ENCODE results near the gene NFIC. TPM values are rescaled to one million over a fixed set of nuclear protein-coding genes. Genes with fewer than 3 reads are reported as not detected.
"Not testable (repeated sequence)": the region's sequence is repeated elsewhere in the genome, so short reads cannot be mapped to it uniquely, and the experiment has no call there.

The NFIC gene
- total and polyA plus RNA-seq, 4 donors, result 12.8 to 100 (median 75.1) TPM

DNA sequence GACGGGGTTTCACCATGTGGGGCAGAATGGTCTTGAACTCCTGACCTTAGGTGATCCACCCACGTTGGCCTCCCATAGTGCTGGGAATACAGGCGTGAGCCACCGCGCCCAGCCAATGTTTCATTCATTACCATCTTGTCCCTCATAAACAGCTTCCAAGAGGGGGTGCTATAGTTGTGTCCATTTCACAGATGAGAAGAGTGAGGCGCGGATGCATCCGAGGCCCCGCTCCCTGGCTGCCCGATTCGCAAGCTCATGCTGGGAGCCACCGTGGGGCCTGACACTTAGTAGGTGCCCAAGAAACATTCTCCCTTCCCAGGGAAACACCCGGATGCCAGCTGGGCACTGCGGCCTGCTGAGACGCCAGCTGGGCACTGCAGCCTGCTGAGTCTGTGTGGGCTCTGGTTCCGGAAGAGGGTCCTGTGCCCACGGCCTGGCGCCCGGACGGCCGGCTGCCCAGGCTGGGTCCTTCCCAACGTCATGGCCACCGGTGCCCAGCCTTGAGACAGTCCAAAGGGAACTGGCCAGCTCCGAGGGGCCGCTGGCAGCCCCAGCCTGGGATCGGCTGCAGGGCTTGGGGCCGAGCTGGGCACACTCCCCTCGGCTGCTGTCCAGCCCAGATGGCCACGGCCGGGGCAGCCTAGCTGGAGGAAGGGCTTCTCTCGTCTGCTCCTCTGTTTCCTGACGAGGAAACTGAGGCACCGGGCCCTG, 54.7 kb downstream of the NFIC start:
- TF ChIP-seq RAD21 (IDR thresholded peaks at IDR 0.05) (no peak), NR2F2 (IDR thresholded peaks at IDR 0.05) (no peak), FOXA1 (IDR thresholded peaks at IDR 0.05) (no peak), TAF1 (conservative IDR thresholded peaks at IDR 0.05) (no peak), FOXA2 (IDR thresholded peaks at IDR 0.05) (no peak), HNF4G (IDR thresholded peaks at IDR 0.05) (no peak), EGR1 (IDR thresholded peaks at IDR 0.05; ENCODE audit: low read depth in 2 of 2) (no peak), HNF4A (conservative IDR thresholded peaks at IDR 0.05) (no peak), RXRA (IDR thresholded peaks at IDR 0.05) (no peak), SP1 (IDR thresholded peaks at IDR 0.05) (no peak)
- TF ChIP-seq, protein P1, sequence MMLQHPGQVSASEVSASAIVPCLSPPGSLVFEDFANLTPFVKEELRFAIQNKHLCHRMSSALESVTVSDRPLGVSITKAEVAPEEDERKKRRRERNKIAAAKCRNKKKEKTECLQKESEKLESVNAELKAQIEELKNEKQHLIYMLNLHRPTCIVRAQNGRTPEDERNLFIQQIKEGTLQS (IDR thresholded peaks at IDR 0.05), result no peak
- TF ChIP-seq, protein P2, sequence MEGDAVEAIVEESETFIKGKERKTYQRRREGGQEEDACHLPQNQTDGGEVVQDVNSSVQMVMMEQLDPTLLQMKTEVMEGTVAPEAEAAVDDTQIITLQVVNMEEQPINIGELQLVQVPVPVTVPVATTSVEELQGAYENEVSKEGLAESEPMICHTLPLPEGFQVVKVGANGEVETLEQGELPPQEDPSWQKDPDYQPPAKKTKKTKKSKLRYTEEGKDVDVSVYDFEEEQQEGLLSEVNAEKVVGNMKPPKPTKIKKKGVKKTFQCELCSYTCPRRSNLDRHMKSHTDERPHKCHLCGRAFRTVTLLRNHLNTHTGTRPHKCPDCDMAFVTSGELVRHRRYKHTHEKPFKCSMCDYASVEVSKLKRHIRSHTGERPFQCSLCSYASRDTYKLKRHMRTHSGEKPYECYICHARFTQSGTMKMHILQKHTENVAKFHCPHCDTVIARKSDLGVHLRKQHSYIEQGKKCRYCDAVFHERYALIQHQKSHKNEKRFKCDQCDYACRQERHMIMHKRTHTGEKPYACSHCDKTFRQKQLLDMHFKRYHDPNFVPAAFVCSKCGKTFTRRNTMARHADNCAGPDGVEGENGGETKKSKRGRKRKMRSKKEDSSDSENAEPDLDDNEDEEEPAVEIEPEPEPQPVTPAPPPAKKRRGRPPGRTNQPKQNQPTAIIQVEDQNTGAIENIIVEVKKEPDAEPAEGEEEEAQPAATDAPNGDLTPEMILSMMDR (IDR thresholded peaks at IDR 0.05; ENCODE audit: low read depth, low read length, missing input control), result no peak
- TF ChIP-seq, protein P3, sequence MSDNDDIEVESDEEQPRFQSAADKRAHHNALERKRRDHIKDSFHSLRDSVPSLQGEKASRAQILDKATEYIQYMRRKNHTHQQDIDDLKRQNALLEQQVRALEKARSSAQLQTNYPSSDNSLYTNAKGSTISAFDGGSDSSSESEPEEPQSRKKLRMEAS (IDR thresholded peaks at IDR 0.05), result no peak
- Histone ChIP-seq H3K9me3 (ENCODE audit: control insufficient read depth in 4 of 4, low read length in 3 of 4) (no peaks in the 10 kb centered on the region), H3K36me3 (ENCODE audit: control insufficient read depth in 4 of 4, insufficient read depth in 3 of 4, low read depth in 1 of 4, low read length in 3 of 4) (no peaks in the 10 kb centered on the region), H3K9ac (ENCODE audit: low read depth in 1 of 2, low read length in 2 of 2) (no peak overlapping the region), H3K27me3 (ENCODE audit: control insufficient read depth in 4 of 4, insufficient read depth in 4 of 4, low read length in 3 of 4) (no peaks in the 10 kb centered on the region), H3K4me1 (ENCODE audit: control insufficient read depth in 4 of 4, insufficient read depth in 4 of 4, low read length in 3 of 4) (peaks cover 4 to 24% (median 17%) of the 10 kb centered on the region in 4 donors), H3K27ac (ENCODE audit: low read depth in 1 of 2, low read length in 2 of 2) (no peak overlapping the region), H3K4me3 (ENCODE audit: low read depth in 1 of 3, low read length in 3 of 3) (no peak overlapping the region)
- WGBS, result 91% methylated on average over 33 of the region's 33 CpGs
- no peak for DNase-seq (ENCODE audit: low spot score)

DNA sequence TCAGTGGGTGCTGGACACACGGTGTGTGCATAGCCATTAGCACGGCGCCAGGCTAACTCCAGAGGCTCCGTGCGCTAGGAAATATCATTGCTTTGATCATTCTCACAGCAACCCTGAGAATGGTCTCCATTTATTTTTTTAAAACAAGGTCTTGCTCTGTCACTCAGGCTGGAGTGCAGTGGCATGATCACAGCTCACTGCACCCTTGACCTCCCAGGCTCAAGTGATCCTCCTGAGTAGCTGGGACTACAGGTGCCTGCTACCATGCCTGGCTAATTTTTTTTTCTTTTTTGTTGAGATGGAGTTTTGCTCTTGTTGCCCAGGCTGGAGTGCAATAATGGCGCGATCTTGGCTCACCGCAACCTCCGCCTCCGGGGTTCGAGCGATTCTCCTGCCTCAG, 55.3 kb downstream of the NFIC start:
- H3K36me3 ChIP-seq (ENCODE audit: control insufficient read depth in 4 of 4, insufficient read depth in 3 of 4, low read depth in 1 of 4, low read length in 3 of 4); H3K4me3 ChIP-seq (ENCODE audit: low read depth in 1 of 3, low read length in 3 of 3); H3K27ac ChIP-seq (ENCODE audit: low read depth in 1 of 2, low read length in 2 of 2); H3K27me3 ChIP-seq (ENCODE audit: control insufficient read depth in 4 of 4, insufficient read depth in 4 of 4, low read length in 3 of 4); H3K9ac ChIP-seq (ENCODE audit: low read depth in 1 of 2, low read length in 2 of 2); DNase-seq (ENCODE audit: low spot score); H3K9me3 ChIP-seq (ENCODE audit: control insufficient read depth in 4 of 4, low read length in 3 of 4): not testable (repeated sequence)
- H3K4me1 ChIP-seq (ENCODE audit: control insufficient read depth in 4 of 4, insufficient read depth in 4 of 4, low read length in 3 of 4), result peaks cover 4 to 29% (median 17%) of the 10 kb centered on the region in 4 donors
- WGBS, result 95% methylated on average over 12 of the region's 12 CpGs

DNA sequence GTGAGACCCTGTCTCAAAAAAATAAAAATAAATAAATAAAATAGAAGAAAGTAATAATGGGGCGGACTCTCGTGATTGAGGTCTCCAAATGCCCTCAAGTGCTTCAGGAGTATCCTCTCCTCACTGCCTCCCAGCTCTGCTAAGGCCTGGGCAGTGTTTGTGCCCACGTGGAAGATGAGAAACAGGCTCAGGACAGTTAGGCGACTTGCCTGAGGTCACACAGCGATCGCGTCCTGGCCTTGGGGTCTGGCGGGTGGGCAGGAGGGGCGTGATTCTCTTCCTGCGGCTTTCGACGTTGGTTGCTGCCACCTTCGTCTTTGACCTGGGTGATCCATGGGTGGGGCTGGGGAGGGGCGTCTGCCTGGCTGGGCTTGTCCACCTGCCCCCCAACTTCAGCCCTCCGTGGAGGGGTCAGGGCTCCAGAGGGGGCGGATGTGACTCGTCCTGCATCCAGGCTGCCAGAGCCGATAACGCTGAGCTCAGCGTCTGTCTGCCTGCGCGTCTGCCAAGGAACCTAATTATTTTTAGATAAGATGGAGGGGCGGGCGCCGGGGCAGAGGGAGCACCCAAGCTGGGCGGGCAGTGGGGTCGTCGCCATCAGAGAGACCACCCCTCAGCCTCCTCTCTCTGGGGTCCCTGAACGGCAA, 56.9 kb downstream of the NFIC start:
- Histone ChIP-seq H3K9me3 (ENCODE audit: control insufficient read depth in 4 of 4, low read length in 3 of 4) (no peaks in the 10 kb centered on the region), H3K27ac (ENCODE audit: low read depth in 1 of 2, low read length in 2 of 2) (peak overlapping the region; percentile 76 to 79), H3K4me3 (ENCODE audit: low read depth in 1 of 3, low read length in 3 of 3) (no peak overlapping the region), H3K4me1 (ENCODE audit: control insufficient read depth in 4 of 4, insufficient read depth in 4 of 4, low read length in 3 of 4) (peaks cover 7 to 41% (median 17%) of the 10 kb centered on the region in 4 donors), H3K36me3 (ENCODE audit: control insufficient read depth in 4 of 4, insufficient read depth in 3 of 4, low read depth in 1 of 4, low read length in 3 of 4) (peaks cover 0 to 5% (median 2%) of the 10 kb centered on the region in 4 donors), H3K9ac (ENCODE audit: low read depth in 1 of 2, low read length in 2 of 2) (no peak overlapping the region), H3K27me3 (ENCODE audit: control insufficient read depth in 4 of 4, insufficient read depth in 4 of 4, low read length in 3 of 4) (no peaks in the 10 kb centered on the region)
- no peak for TF ChIP-seq FOXA2 (IDR thresholded peaks at IDR 0.05)
- TF ChIP-seq, protein P1 (IDR thresholded peaks at IDR 0.05), result no peak
- TF ChIP-seq NR2F2 (IDR thresholded peaks at IDR 0.05), result peak; percentile 22
- 36% methylated on average over 29 of the region's 29 CpGs for WGBS
- DNase-seq (ENCODE audit: low spot score), result no peak
